Measurements from ENCODE around the gene SERPINA3. TPM values are rescaled to one million over a fixed set of nuclear protein-coding genes. Genes with fewer than 3 reads are reported as not detected.
A peak's percentile ranks its signal among the peaks of the same experiment; 100 is the strongest.

Gene SERPINA3
- total and polyA plus RNA-seq, 4 donors: 4.9 to 446 (median 254) TPM

GRCh38 chr14:94571395-94571794 lies 40.8 kb upstream of the SERPINA3 start:
- DNase-seq (peak; percentile 54 to 75 (median 66)), ATAC-seq (ENCODE audit: insufficient read depth, low FRiP score) (no peak)
- Histone ChIP-seq H3K27me3 (ENCODE audit: control insufficient read depth in 3 of 3, insufficient read depth in 3 of 3, low read length in 2 of 3) (no peaks in the 10 kb centered on the region), H3K27ac (ENCODE audit: low read depth in 1 of 2, low read length in 1 of 2) (peak overlapping the region; percentile 13 to 47), H3K9me3 (ENCODE audit: control insufficient read depth in 4 of 4, insufficient read depth in 3 of 4, low read length in 3 of 4) (peaks cover 0 to 4% (median 0%) of the 10 kb centered on the region in 4 donors), H3K4me3 (no peak overlapping the region), H3K9ac (ENCODE audit: insufficient read depth in 1 of 2, low read length in 2 of 2) (no peak overlapping the region), H3K4me1 (ENCODE audit: control insufficient read depth in 5 of 5, insufficient read depth in 5 of 5, low read length in 5 of 5) (peaks cover 0 to 14% (median 0%) of the 10 kb centered on the region in 5 donors), H3K36me3 (ENCODE audit: control insufficient read depth in 4 of 4, insufficient read depth in 4 of 4, low read length in 4 of 4) (no peaks in the 10 kb centered on the region)
- TF ChIP-seq CTCF (IDR thresholded peaks at IDR 0.05; ENCODE audit: control extremely low read depth, extremely low read depth): no peak
- 61 to 66% methylated on average over 7 of the region's 7 CpGs for WGBS, 2 donors

- no peak for TF ChIP-seq CTCF (IDR thresholded peaks at IDR 0.05; ENCODE audit: control extremely low read depth, extremely low read depth)
- no peak for DNase-seq
- no peak for ATAC-seq (ENCODE audit: insufficient read depth, low FRiP score)
Observed at GRCh38 chr14:94571950-94572349, 40.2 kb upstream of the SERPINA3 start.

GRCh38 chr14:94572637-94573303 lies 39.4 kb upstream of the SERPINA3 start:
- ATAC-seq (ENCODE audit: insufficient read depth, low FRiP score): no peak
- H3K27ac ChIP-seq (ENCODE audit: low read depth in 1 of 2, low read length in 1 of 2): no peak overlapping the region
- H3K9ac ChIP-seq (ENCODE audit: insufficient read depth in 1 of 2, low read length in 2 of 2): no peak overlapping the region

More at GRCh38 chr14:94571950-94572349, 40.2 kb upstream of the SERPINA3 start:
- 78 to 83% methylated on average over 6 of the region's 6 CpGs for WGBS, 2 donors
- H3K27ac ChIP-seq (ENCODE audit: low read depth in 1 of 2, low read length in 1 of 2): no peak overlapping the region
- no peak overlapping the region for H3K4me3 ChIP-seq
- peaks cover 0 to 4% (median 0%) of the 10 kb centered on the region in 4 donors for H3K9me3 ChIP-seq (ENCODE audit: control insufficient read depth in 4 of 4, insufficient read depth in 3 of 4, low read length in 3 of 4)
- H3K36me3 ChIP-seq (ENCODE audit: control insufficient read depth in 4 of 4, insufficient read depth in 4 of 4, low read length in 4 of 4): no peaks in the 10 kb centered on the region
- H3K27me3 ChIP-seq (ENCODE audit: control insufficient read depth in 3 of 3, insufficient read depth in 3 of 3, low read length in 2 of 3): no peaks in the 10 kb centered on the region
- H3K4me1 ChIP-seq (ENCODE audit: control insufficient read depth in 5 of 5, insufficient read depth in 5 of 5, low read length in 5 of 5): peaks cover 0 to 14% (median 0%) of the 10 kb centered on the region in 5 donors
- H3K9ac ChIP-seq (ENCODE audit: insufficient read depth in 1 of 2, low read length in 2 of 2): no peak overlapping the region

More at GRCh38 chr14:94572637-94573303, 39.4 kb upstream of the SERPINA3 start:
- no peak for TF ChIP-seq CTCF (IDR thresholded peaks at IDR 0.05; ENCODE audit: control extremely low read depth, extremely low read depth)
- H3K4me3 ChIP-seq: no peak overlapping the region
- WGBS, 2 donors: 70 to 85% methylated on average over 7 of the region's 7 CpGs
- no peaks in the 10 kb centered on the region for H3K36me3 ChIP-seq (ENCODE audit: control insufficient read depth in 4 of 4, insufficient read depth in 4 of 4, low read length in 4 of 4)
- H3K9me3 ChIP-seq (ENCODE audit: control insufficient read depth in 4 of 4, insufficient read depth in 3 of 4, low read length in 3 of 4): peaks cover 0 to 4% (median 0%) of the 10 kb centered on the region in 4 donors
- DNase-seq: no peak
- H3K4me1 ChIP-seq (ENCODE audit: control insufficient read depth in 5 of 5, insufficient read depth in 5 of 5, low read length in 5 of 5): peaks cover 0 to 14% (median 0%) of the 10 kb centered on the region in 5 donors
- H3K27me3 ChIP-seq (ENCODE audit: control insufficient read depth in 3 of 3, insufficient read depth in 3 of 3, low read length in 2 of 3): no peaks in the 10 kb centered on the region
